BLaER1 treated with 17β-estradiol and CSF1 and Interleukin-3, amounts not matched to agents 10 nM and 100 nM (cell line): ENCODE data around the gene MAPK12.
A peak's percentile ranks its signal among the peaks of the same experiment; 100 is the strongest.

Experiments
- H3K27ac ChIP-seq, 11 experiments: shearing (Covaris generic); formaldehyde crosslinking; 2 replicates each; pipeline ENCODE4 v1.8.1; 2022
- H3K27me3 ChIP-seq, 11 experiments: shearing (Covaris generic); formaldehyde crosslinking; 2 replicates each; pipeline ENCODE4 v1.8.1; 2022
- H3K36me3 ChIP-seq, 11 experiments: shearing (Covaris generic); formaldehyde crosslinking; 2 replicates each; pipeline ENCODE4 v1.8.1; 2022
- H3K4me1 ChIP-seq, 10 experiments: shearing (Covaris generic); formaldehyde crosslinking; 2 replicates each; pipeline ENCODE4 v1.8.1; 2022
- H3K4me2 ChIP-seq, 11 experiments: shearing (Covaris generic); formaldehyde crosslinking; 2 replicates each; pipeline ENCODE4 v1.8.1; 2022
- H3K4me3 ChIP-seq, 10 experiments: shearing (Covaris generic); formaldehyde crosslinking; 2 replicates each; pipeline ENCODE4 v1.8.1; 2022
- H3K9ac ChIP-seq, 11 experiments: shearing (Covaris generic); formaldehyde crosslinking; 2 replicates each; pipeline ENCODE4 v1.8.1; 2022
- H3K9me3 ChIP-seq, 11 experiments: shearing (Covaris generic); formaldehyde crosslinking; replicated peaks in 1 of 11; 2 replicates each; pipeline ENCODE4 v1.8.1; 2022
- H4K20me1 ChIP-seq, 11 experiments: shearing (Covaris generic); formaldehyde crosslinking; 2 replicates each; pipeline ENCODE4 v1.8.1; 2022
- Cebpa-rat ChIP-seq, 11 experiments: shearing (Covaris generic); IDR thresholded peaks; 2 replicates each; pipeline ENCODE4 v1.8.1; 2022

Gene MAPK12

GRCh38 chr22:50306753-50307749 lies 45.6 kb upstream of the MAPK12 start, which contains the start of gene PLXNB2:
TSS of gene PLXNB2 (minus strand) at chr22:50307646. CDS start at chr22:50290584, 17,062 bp downstream.
- Histone ChIP-seq H3K9me3 (no peaks in the 10 kb centered on the region), H3K27ac (peak within 1 kb of the TSS; percentile 89 to 98 (median 93)), H3K9ac (peak within 1 kb of the TSS; percentile 92 to 98 (median 96)), H3K27me3 (peaks cover 0 to 12% (median 0%) of the 10 kb centered on the region in 11 experiments; a peak in 4 of 22 replicates), H3K4me2 (peak within 1 kb of the TSS; percentile 97 to 100 (median 100)), H3K36me3 (0 out of 22 replicates have a peak, but pooled peaks cover 0 to 9% (median 0%) of the 10 kb centered on the region in 11 experiments), H3K4me3 (peak within 1 kb of the TSS; percentile 80 to 100 (median 97)), H3K4me1 (peaks cover 73 to 85% (median 83%) of the 10 kb centered on the region in 10 experiments), H4K20me1 (peaks cover 23 to 74% (median 47%) of the 10 kb centered on the region in 11 experiments; a peak in 21 of 22 replicates)
- no peak for TF ChIP-seq Cebpa-rat (IDR thresholded peaks at IDR 0.05)

GRCh38 chr22:50305923-50306566 lies 44.6 kb upstream of the MAPK12 start:
- peak overlapping the region; percentile 89 to 98 (median 93) for H3K27ac ChIP-seq
- no peaks in the 10 kb centered on the region for H3K9me3 ChIP-seq
- peaks cover 0 to 2% (median 0%) of the 10 kb centered on the region in 11 experiments; a peak in 2 of 22 replicates for H3K27me3 ChIP-seq
- H3K4me3 ChIP-seq, result peak overlapping the region; percentile 80 to 100 (median 97)
- H3K36me3 ChIP-seq, result peaks cover 0 to 10% (median 0%) of the 10 kb centered on the region in 11 experiments; a peak in 2 of 22 replicates
- H4K20me1 ChIP-seq, result peaks cover 33 to 74% (median 51%) of the 10 kb centered on the region in 11 experiments
- peaks cover 73 to 85% (median 83%) of the 10 kb centered on the region in 10 experiments for H3K4me1 ChIP-seq
- H3K4me2 ChIP-seq, result peak overlapping the region; percentile 96 to 100 (median 99)
- no peak for TF ChIP-seq Cebpa-rat (IDR thresholded peaks at IDR 0.05)
- peak overlapping the region; percentile 92 to 98 (median 96) for H3K9ac ChIP-seq

- H3K36me3 ChIP-seq, result peaks cover 0 to 15% (median 0%) of the 10 kb centered on the region in 11 experiments; a peak in 2 of 22 replicates
- no peaks in the 10 kb centered on the region for H3K27me3 ChIP-seq
- H3K4me3 ChIP-seq, result peak overlapping the region; percentile 80 to 100 (median 97)
- H4K20me1 ChIP-seq, result peaks cover 39 to 77% (median 55%) of the 10 kb centered on the region in 11 experiments
- peak overlapping the region; percentile 89 to 98 (median 93) for H3K27ac ChIP-seq
- peaks cover 76 to 85% (median 83%) of the 10 kb centered on the region in 10 experiments for H3K4me1 ChIP-seq
- peak overlapping the region; percentile 96 to 100 (median 99) for H3K4me2 ChIP-seq
- no peaks in the 10 kb centered on the region for H3K9me3 ChIP-seq
- no peak for TF ChIP-seq Cebpa-rat (IDR thresholded peaks at IDR 0.05)
- H3K9ac ChIP-seq, result peak overlapping the region; percentile 92 to 98 (median 96)
These were observed 44.0 kb upstream of the MAPK12 start for GRCh38 chr22:50305393-50305922.

GRCh38 chr22:50304528-50305392 lies 43.3 kb upstream of the MAPK12 start:
- Histone ChIP-seq H3K9me3 (no peaks in the 10 kb centered on the region), H3K4me2 (peak overlapping the region; percentile 96 to 100 (median 99)), H3K27me3 (no peaks in the 10 kb centered on the region), H3K36me3 (peaks cover 0 to 15% (median 0%) of the 10 kb centered on the region in 11 experiments; a peak in 2 of 22 replicates), H3K9ac (peak overlapping the region; percentile 92 to 98 (median 96)), H3K27ac (peak overlapping the region; percentile 89 to 98 (median 93)), H3K4me1 (peaks cover 76 to 85% (median 83%) of the 10 kb centered on the region in 10 experiments), H3K4me3 (peak overlapping the region; percentile 80 to 100 (median 97)), H4K20me1 (peaks cover 46 to 77% (median 62%) of the 10 kb centered on the region in 11 experiments)
- TF ChIP-seq Cebpa-rat (IDR thresholded peaks at IDR 0.05), result no peak

- Histone ChIP-seq H3K4me1 (peaks cover 72 to 85% (median 82%) of the 10 kb centered on the region in 10 experiments), H4K20me1 (peaks cover 53 to 76% (median 68%) of the 10 kb centered on the region in 11 experiments), H3K9me3 (no peaks in the 10 kb centered on the region), H3K27ac (peak overlapping the region; percentile 44 to 98 (median 93)), H3K9ac (peak overlapping the region; percentile 62 to 98 (median 78)), H3K4me3 (peak overlapping the region; percentile 50 to 100 (median 68)), H3K4me2 (peak overlapping the region; percentile 96 to 100 (median 99)), H3K36me3 (peaks cover 0 to 15% (median 0%) of the 10 kb centered on the region in 11 experiments; a peak in 2 of 22 replicates), H3K27me3 (no peaks in the 10 kb centered on the region)
- no peak for TF ChIP-seq Cebpa-rat (IDR thresholded peaks at IDR 0.05)
These were observed 42.5 kb upstream of the MAPK12 start for GRCh38 chr22:50303848-50304527.

- Histone ChIP-seq H3K27me3 (no peaks in the 10 kb centered on the region), H3K4me3 (peak overlapping the region; percentile 50 to 100 (median 68); a peak in 19 of 20 replicates), H3K4me1 (peaks cover 72 to 85% (median 82%) of the 10 kb centered on the region in 10 experiments), H3K36me3 (peaks cover 0 to 15% (median 0%) of the 10 kb centered on the region in 11 experiments; a peak in 2 of 22 replicates), H3K9me3 (no peaks in the 10 kb centered on the region), H4K20me1 (peaks cover 59 to 81% (median 73%) of the 10 kb centered on the region in 11 experiments), H3K9ac (peak overlapping the region; percentile 62 to 98 (median 78)), H3K27ac (peak overlapping the region; percentile 44 to 98 (median 93)), H3K4me2 (peak overlapping the region; percentile 96 to 100 (median 99))
- no peak for TF ChIP-seq Cebpa-rat (IDR thresholded peaks at IDR 0.05)
These were observed 42.0 kb upstream of the MAPK12 start for GRCh38 chr22:50303515-50303847.

GRCh38 chr22:50302564-50302963 lies 41.1 kb upstream of the MAPK12 start:
- Histone ChIP-seq H3K36me3 (peaks cover 0 to 17% (median 0%) of the 10 kb centered on the region in 11 experiments; a peak in 2 of 22 replicates), H3K9ac (peak overlapping the region; percentile 62 to 98 (median 78)), H3K27me3 (no peaks in the 10 kb centered on the region), H3K4me1 (peaks cover 74 to 86% (median 84%) of the 10 kb centered on the region in 10 experiments), H3K9me3 (no peaks in the 10 kb centered on the region), H4K20me1 (peaks cover 68 to 86% (median 82%) of the 10 kb centered on the region in 11 experiments), H3K4me2 (peak overlapping the region; percentile 96 to 100 (median 99)), H3K27ac (peak overlapping the region; percentile 46 to 98 (median 93); a peak in 21 of 22 replicates), H3K4me3 (peak overlapping the region; percentile 26 to 100 (median 58); a peak in 17 of 20 replicates)
- TF ChIP-seq Cebpa-rat (IDR thresholded peaks at IDR 0.05), result no peak
